K562 (cell line): ENCODE results near the gene TMEM217. TPM values are rescaled to one million over a fixed set of nuclear protein-coding genes. Genes with fewer than 3 reads are reported as not detected.
A peak's percentile ranks its signal among the peaks of the same experiment; 100 is the strongest.

Experiments used
- ATAC-seq: fragments of 200-7000 bp; cut with Tn5 transposase; 3 replicates; pipeline ENCODE4 v1.9.1; 2020; ENCODE audit warnings: moderate library complexity
- BruUV-seq: library from RNA; stranded (reverse); fragments of 400-500 nt; replicated peaks from 2 replicates; lab custom pipeline; 2021; lab: Mats Ljungman, UMichigan
- CTCF ChIA-PET: fragments of 300-600 bp; formaldehyde crosslinking; extraction: SDS; loops from one replicate; lab custom pipeline; 2021; ENCODE audit warnings: low intra/inter-chr PET ratio; lab: Yijun Ruan, JAX
- POLR2A ChIA-PET: fragments of 300-600, 350-650 bp; sonication (Branson Sonifier 250); formaldehyde crosslinking; extraction: SDS; loops from one replicate; lab custom pipeline; 2021; ENCODE audit warnings: antibody characterized with exemption, inconsistent platforms; lab: Yijun Ruan, JAX
- DNase-seq, 4 experiments: peaks; one replicate each; pipeline versions ENCODE4 v3.0.0 to v3.0.0-alpha.2; 2011 to 2018; ENCODE audit warnings: low spot score in 3 of 4, mixed read lengths in 3 of 4; ENCODE audit errors: extremely low read depth in 1 of 4
- FAIRE-seq: peaks from 2 replicates; lab custom pipeline; 2011; peaks lifted over from hg19 to GRCh38; lab: Jason Lieb, UNC
- H2AFZ ChIP-seq: 2 replicates; pipeline ENCODE4 v1.6.0; 2011; ENCODE audit warnings: low read depth, low read length, control low read depth, inconsistent platforms
- H3K27ac ChIP-seq: fragments of 200-600 bp; 3 replicates; pipeline ENCODE4 v1.8.0; 2011; ENCODE audit warnings: low read depth, mild to moderate bottlenecking, control low read depth, inconsistent platforms, low read length, moderate library complexity, mixed read lengths; ENCODE audit errors: extremely low read depth
- H3K27me3 ChIP-seq, 2 experiments: fragments of 300-600 bp in 1 of 2; 2 replicates in 1 of 2; 3 replicates in 1 of 2; pipeline versions ENCODE4 v1.6.0 to v1.8.0; 2011; ENCODE audit warnings: inconsistent platforms in 2 of 2, low read length in 2 of 2, mild to moderate bottlenecking in 1 of 2, mixed read lengths in 1 of 2, moderate library complexity in 1 of 2; ENCODE audit not compliant: control insufficient read depth in 2 of 2, insufficient read depth in 2 of 2
- H3K36me3 ChIP-seq: fragments of 300-600 bp; 3 replicates; pipeline ENCODE4 v1.8.0; 2011; ENCODE audit warnings: mild to moderate bottlenecking, low read length, inconsistent platforms; ENCODE audit not compliant: control insufficient read depth, insufficient read depth
- H3K4me1 ChIP-seq, 2 experiments: fragments of 200-600 bp in 1 of 2; replicated peaks in 1 of 2; 2 replicates in 1 of 2; 3 replicates in 1 of 2; pipeline versions ENCODE4 v1.5.1 to v1.8.0; 2011; ENCODE audit warnings: inconsistent platforms in 2 of 2, low read length in 2 of 2, mild to moderate bottlenecking in 1 of 2, mixed read lengths in 1 of 2, moderate library complexity in 1 of 2; ENCODE audit not compliant: control insufficient read depth in 2 of 2, insufficient read depth in 2 of 2
- H3K4me2 ChIP-seq: 2 replicates; pipeline ENCODE4 v1.6.1; 2011; ENCODE audit warnings: low read length, control low read depth, inconsistent platforms, mixed read lengths; ENCODE audit not compliant: insufficient read depth
- H3K4me3 ChIP-seq: fragments of 200-600 bp; sonication (generic), shearing (Covaris generic); 2 replicates; pipeline ENCODE4 v1.5.1; 2016; ENCODE audit warnings: control low read depth, inconsistent platforms
- H3K79me2 ChIP-seq: fragments of 200-600 bp; 3 replicates; pipeline ENCODE4 v1.8.0; 2011; ENCODE audit warnings: low read length, inconsistent platforms; ENCODE audit not compliant: control insufficient read depth, insufficient read depth
- H3K9ac ChIP-seq, 2 experiments: 2 replicates each; pipeline versions ENCODE4 v1.6.0 to v1.6.1; 2011; ENCODE audit warnings: low read depth in 2 of 2, low read length in 2 of 2, control low read depth in 1 of 2, inconsistent platforms in 1 of 2, mild to moderate bottlenecking in 1 of 2, mixed read lengths in 1 of 2; ENCODE audit not compliant: insufficient read depth in 1 of 2
- H3K9me1 ChIP-seq: one replicate; pipeline ENCODE4 v1.6.0; 2011; ENCODE audit warnings: inconsistent platforms, mild to moderate bottlenecking, low read length, moderate library complexity; ENCODE audit not compliant: control insufficient read depth, insufficient read depth
- H3K9me3 ChIP-seq: replicated peaks from 2 replicates; pipeline ENCODE4 v1.5.1; 2011; ENCODE audit warnings: low read depth, low read length, inconsistent platforms; ENCODE audit not compliant: control insufficient read depth, insufficient read depth
- H4K20me1 ChIP-seq: replicated peaks from 2 replicates; pipeline ENCODE4 v1.6.1; 2011; ENCODE audit warnings: low read length, inconsistent platforms, mixed read lengths; ENCODE audit not compliant: control insufficient read depth, insufficient read depth
- HIVEP1 ChIP-seq: fragments of 250-450 bp; sonication (Bioruptor Pico); IDR thresholded peaks from 2 replicates; pipeline ENCODE4 v1.4.0; 2020; ENCODE audit warnings: mild to moderate bottlenecking
- WGBS: fragments of 100-300 bp; shearing (Covaris generic); methylation state at CpG from one replicate; pipeline ENCODE4 v1.1.6; 2016; ENCODE audit warnings: low coverage, mixed read lengths; ENCODE audit not compliant: insufficient coverage; ENCODE audit errors: missing lambda C conversion rate; 5-methylcytosine and 5-hydroxymethylcytosine counted together
- in situ Hi-C: fragments of 300-500 bp; cut with MboI; formaldehyde crosslinking; loops from 4 replicates; pipeline ENCODE4 v1.15.0; 2018; ENCODE audit warnings: inconsistent platforms, mixed read lengths
- intact Hi-C: fragments of 100-400 bp; cut with micrococcal nuclease; formaldehyde crosslinking; loops from 2 replicates; pipeline ENCODE4 v1.14.2; 2022
- polyA plus RNA-seq, 8 experiments: library from polyadenylated mRNA; depleted of rRNA in 4 of 8; stranded (reverse) in 5 of 8; unstranded in 3 of 8; fragments of >200 nt; fragmentation: Nextera tagmentation in 2 of 8; fragmentation: Illumina TruSeq in 1 of 8; extraction: Ambion mirVana in 2 of 8; extraction: Trizol in 1 of 8; gene quantifications; 2 replicates each; pipeline versions ENCODE4 v1.2.1 to v1.2.3, GENCODE V29; 2011 to 2014; ENCODE audit warnings: inconsistent platforms in 1 of 8, missing spikeins in 1 of 8
- total RNA-seq, 7 experiments: library from RNA; depleted of rRNA in 6 of 7; stranded (reverse); fragments of >200 nt in 6 of 7; fragmentation: Illumina TruSeq in 2 of 7; extraction: Trizol in 2 of 7; gene quantifications; 2 replicates each; pipeline versions ENCODE4 v1.2.1 to v1.2.3, GENCODE V29; 2011 to 2021; ENCODE audit warnings: low replicate concordance in 1 of 7
- TF ChIP-seq, protein P1 (sequence below): fragments of 450-650 bp; IDR thresholded peaks from 2 replicates; pipeline ENCODE4 v1.6.1; 2016; ENCODE audit warnings: mild to moderate bottlenecking, moderate library complexity

Gene TMEM217
- total and polyA plus RNA-seq, 9 of the 15 experiments (the other 6 are each of a cell fraction or from before 2014, with no cell fraction given) = 1.3 to 8.0 (median 1.9) TPM

DNA sequence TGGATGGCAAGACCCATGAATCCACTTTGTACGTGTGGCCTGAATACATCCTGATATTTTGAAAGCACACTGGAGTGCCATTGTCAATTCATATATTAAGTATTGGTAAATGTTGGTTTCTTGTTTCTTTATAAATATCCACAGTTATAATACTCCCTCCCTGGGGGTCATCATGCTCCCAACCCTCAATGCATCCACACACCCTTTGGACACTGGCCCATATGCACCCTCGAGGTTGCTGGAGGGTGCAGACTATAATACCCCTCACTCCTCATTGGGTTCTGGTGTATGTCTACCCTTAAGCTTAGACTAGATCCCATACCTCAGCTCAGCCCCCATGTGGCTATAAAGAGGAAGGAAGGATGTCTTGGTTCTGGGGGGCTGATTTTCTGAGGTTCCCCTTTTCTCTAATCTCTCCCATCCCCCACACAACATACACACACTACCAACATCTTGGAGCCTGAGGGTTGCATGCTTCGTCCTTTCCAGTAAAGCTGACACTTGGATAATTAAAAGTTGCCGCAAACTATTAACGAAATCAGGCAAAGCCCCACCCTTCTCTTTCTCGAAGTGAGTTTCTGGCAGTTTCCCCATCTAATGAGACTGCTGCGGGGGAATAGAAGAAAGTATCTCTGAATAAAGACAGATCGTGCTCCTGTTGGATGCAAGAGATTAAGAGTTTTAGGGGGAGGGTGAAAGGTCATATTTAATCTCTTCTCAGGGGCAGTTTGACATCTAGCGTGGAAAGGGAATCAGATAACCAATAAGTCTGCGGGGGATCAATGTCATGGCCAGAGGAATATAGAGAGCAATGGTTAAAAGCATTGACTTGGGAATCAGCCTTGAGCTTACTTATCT, 80.6 kb downstream of the TMEM217 start:
- Histone ChIP-seq H3K27me3 (no peaks in the 10 kb centered on the region), H3K79me2 (peaks cover 60% of the 10 kb centered on the region), H3K9ac (peak overlapping the region; percentile 46 to 87; a peak in 3 of 4 replicates), H3K4me2 (peak overlapping the region; percentile 87), H3K9me1 (no peaks in the 10 kb centered on the region), H3K36me3 (peaks cover 49% of the 10 kb centered on the region), H2AFZ (peak overlapping the region; percentile 3; the same call in 1 of the 2 replicates), H4K20me1 (peaks cover 8% of the 10 kb centered on the region; the same call in 1 of the 2 replicates), H3K27ac (peak overlapping the region; percentile 82), H3K9me3 (no peaks in the 10 kb centered on the region; the same call in 1 of the 2 replicates), H3K4me3 (no peak overlapping the region), H3K4me1 (peaks cover 32 to 52% of the 10 kb centered on the region in 2 experiments)
- no TSS peak for BruUV-seq
- DNase-seq (peak; percentile 41 to 83 (median 62)), ATAC-seq (peak; percentile 59), FAIRE-seq (no peak)
- 3% methylated on average over 10 of the region's 10 CpGs for WGBS
- intact Hi-C loops (loop anchor here (1.0 to 2.0 kb wide), 3 partner anchors 31 to 137 kb away; no protein-coding TSS in a partner anchor), in situ Hi-C loops (loop anchor here (10.0 kb wide), 1 partner anchor 153 kb away; no protein-coding TSS in a partner anchor)
- ChIA-PET CTCF (interaction anchor here (0.6 to 1.1 kb wide), 2 partner anchors 31 to 313 kb away, joined by 3 to 4 read pairs; no protein-coding TSS in a partner anchor), POLR2A (interaction anchor here (0.6 to 9.3 kb wide), 22 partner anchors 10 to 179 kb away, joined by 3 to 128 read pairs (median 4); no protein-coding TSS in a partner anchor)
- TF ChIP-seq, protein P1, sequence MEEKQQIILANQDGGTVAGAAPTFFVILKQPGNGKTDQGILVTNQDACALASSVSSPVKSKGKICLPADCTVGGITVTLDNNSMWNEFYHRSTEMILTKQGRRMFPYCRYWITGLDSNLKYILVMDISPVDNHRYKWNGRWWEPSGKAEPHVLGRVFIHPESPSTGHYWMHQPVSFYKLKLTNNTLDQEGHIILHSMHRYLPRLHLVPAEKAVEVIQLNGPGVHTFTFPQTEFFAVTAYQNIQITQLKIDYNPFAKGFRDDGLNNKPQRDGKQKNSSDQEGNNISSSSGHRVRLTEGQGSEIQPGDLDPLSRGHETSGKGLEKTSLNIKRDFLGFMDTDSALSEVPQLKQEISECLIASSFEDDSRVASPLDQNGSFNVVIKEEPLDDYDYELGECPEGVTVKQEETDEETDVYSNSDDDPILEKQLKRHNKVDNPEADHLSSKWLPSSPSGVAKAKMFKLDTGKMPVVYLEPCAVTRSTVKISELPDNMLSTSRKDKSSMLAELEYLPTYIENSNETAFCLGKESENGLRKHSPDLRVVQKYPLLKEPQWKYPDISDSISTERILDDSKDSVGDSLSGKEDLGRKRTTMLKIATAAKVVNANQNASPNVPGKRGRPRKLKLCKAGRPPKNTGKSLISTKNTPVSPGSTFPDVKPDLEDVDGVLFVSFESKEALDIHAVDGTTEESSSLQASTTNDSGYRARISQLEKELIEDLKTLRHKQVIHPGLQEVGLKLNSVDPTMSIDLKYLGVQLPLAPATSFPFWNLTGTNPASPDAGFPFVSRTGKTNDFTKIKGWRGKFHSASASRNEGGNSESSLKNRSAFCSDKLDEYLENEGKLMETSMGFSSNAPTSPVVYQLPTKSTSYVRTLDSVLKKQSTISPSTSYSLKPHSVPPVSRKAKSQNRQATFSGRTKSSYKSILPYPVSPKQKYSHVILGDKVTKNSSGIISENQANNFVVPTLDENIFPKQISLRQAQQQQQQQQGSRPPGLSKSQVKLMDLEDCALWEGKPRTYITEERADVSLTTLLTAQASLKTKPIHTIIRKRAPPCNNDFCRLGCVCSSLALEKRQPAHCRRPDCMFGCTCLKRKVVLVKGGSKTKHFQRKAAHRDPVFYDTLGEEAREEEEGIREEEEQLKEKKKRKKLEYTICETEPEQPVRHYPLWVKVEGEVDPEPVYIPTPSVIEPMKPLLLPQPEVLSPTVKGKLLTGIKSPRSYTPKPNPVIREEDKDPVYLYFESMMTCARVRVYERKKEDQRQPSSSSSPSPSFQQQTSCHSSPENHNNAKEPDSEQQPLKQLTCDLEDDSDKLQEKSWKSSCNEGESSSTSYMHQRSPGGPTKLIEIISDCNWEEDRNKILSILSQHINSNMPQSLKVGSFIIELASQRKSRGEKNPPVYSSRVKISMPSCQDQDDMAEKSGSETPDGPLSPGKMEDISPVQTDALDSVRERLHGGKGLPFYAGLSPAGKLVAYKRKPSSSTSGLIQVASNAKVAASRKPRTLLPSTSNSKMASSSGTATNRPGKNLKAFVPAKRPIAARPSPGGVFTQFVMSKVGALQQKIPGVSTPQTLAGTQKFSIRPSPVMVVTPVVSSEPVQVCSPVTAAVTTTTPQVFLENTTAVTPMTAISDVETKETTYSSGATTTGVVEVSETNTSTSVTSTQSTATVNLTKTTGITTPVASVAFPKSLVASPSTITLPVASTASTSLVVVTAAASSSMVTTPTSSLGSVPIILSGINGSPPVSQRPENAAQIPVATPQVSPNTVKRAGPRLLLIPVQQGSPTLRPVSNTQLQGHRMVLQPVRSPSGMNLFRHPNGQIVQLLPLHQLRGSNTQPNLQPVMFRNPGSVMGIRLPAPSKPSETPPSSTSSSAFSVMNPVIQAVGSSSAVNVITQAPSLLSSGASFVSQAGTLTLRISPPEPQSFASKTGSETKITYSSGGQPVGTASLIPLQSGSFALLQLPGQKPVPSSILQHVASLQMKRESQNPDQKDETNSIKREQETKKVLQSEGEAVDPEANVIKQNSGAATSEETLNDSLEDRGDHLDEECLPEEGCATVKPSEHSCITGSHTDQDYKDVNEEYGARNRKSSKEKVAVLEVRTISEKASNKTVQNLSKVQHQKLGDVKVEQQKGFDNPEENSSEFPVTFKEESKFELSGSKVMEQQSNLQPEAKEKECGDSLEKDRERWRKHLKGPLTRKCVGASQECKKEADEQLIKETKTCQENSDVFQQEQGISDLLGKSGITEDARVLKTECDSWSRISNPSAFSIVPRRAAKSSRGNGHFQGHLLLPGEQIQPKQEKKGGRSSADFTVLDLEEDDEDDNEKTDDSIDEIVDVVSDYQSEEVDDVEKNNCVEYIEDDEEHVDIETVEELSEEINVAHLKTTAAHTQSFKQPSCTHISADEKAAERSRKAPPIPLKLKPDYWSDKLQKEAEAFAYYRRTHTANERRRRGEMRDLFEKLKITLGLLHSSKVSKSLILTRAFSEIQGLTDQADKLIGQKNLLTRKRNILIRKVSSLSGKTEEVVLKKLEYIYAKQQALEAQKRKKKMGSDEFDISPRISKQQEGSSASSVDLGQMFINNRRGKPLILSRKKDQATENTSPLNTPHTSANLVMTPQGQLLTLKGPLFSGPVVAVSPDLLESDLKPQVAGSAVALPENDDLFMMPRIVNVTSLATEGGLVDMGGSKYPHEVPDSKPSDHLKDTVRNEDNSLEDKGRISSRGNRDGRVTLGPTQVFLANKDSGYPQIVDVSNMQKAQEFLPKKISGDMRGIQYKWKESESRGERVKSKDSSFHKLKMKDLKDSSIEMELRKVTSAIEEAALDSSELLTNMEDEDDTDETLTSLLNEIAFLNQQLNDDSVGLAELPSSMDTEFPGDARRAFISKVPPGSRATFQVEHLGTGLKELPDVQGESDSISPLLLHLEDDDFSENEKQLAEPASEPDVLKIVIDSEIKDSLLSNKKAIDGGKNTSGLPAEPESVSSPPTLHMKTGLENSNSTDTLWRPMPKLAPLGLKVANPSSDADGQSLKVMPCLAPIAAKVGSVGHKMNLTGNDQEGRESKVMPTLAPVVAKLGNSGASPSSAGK = no peak
- TF ChIP-seq HIVEP1 (CRISPR knock-in tag) = 0 out of 2 replicates have a peak, but pooled peaks have one; percentile 63
